HepG2 (cell line): ENCODE measurements around the gene STX7. TPM values are rescaled to one million over a fixed set of nuclear protein-coding genes. Genes with fewer than 3 reads are reported as not detected.

Experiments used
- ATAC-seq: fragments of 200-7000 bp; cut with Tn5 transposase; 3 replicates; pipeline ENCODE4 v1.9.1; 2020; ENCODE audit warnings: mild to moderate bottlenecking, moderate library complexity
- BruUV-seq: library from RNA; stranded (reverse); fragments of 400-500 nt; replicated peaks from 2 replicates; lab custom pipeline; 2021; lab: Mats Ljungman, UMichigan
- CTCF ChIA-PET: fragments of 300-600 bp; formaldehyde crosslinking; extraction: SDS; loops from one replicate; lab custom pipeline; 2021; ENCODE audit warnings: low total read pairs, inconsistent platforms, low intra/inter-chr PET ratio; lab: Yijun Ruan, JAX
- POLR2A ChIA-PET: fragments of 350-600 bp; sonication (Branson Sonifier 250); formaldehyde crosslinking; loops from one replicate; lab custom pipeline; 2020; ENCODE audit warnings: antibody characterized with exemption, inconsistent platforms; lab: Yijun Ruan, JAX
- DNase-seq: peaks from one replicate; pipeline ENCODE4 v3.0.0-alpha.2; 2015; ENCODE audit warnings: low spot score
- FAIRE-seq: peaks from 3 replicates; lab custom pipeline; 2011; peaks lifted over from hg19 to GRCh38; lab: Jason Lieb, UNC
- H2AFZ ChIP-seq: one replicate; pipeline ENCODE4 v1.6.1; 2011; ENCODE audit warnings: low read length, inconsistent platforms
- H3K27ac ChIP-seq: fragments of 300-600 bp; 3 replicates; pipeline ENCODE4 v1.8.0; 2011; ENCODE audit warnings: mixed run types, mild to moderate bottlenecking, mixed read lengths, low read length, inconsistent platforms; ENCODE audit not compliant: insufficient read depth; ENCODE audit errors: extremely low read length
- H3K27me3 ChIP-seq, 2 experiments: fragments of 200-600 bp in 1 of 2; 2 replicates in 1 of 2; 3 replicates in 1 of 2; pipeline versions ENCODE4 v1.6.0 to v1.8.0; 2011; ENCODE audit warnings: low read length in 2 of 2, mild to moderate bottlenecking in 2 of 2, moderate library complexity in 2 of 2, inconsistent platforms in 1 of 2; ENCODE audit not compliant: insufficient read depth in 2 of 2, control insufficient read depth in 1 of 2
- H3K36me3 ChIP-seq, 2 experiments: fragments of 200-600 bp in 1 of 2; replicated peaks in 1 of 2; 2 replicates in 1 of 2; 3 replicates in 1 of 2; pipeline versions ENCODE4 v1.5.1 to v1.8.0; 2011; ENCODE audit warnings: low read length in 2 of 2, inconsistent platforms in 1 of 2; ENCODE audit not compliant: insufficient read depth in 2 of 2, control insufficient read depth in 1 of 2
- H3K4me1 ChIP-seq: 2 replicates; pipeline ENCODE4 v1.5.1; 2012; ENCODE audit warnings: low read length, inconsistent platforms; ENCODE audit not compliant: insufficient read depth
- H3K4me2 ChIP-seq: 2 replicates; pipeline ENCODE4 v1.6.0; 2011; ENCODE audit warnings: low read depth, low read length, inconsistent platforms
- H3K4me3 ChIP-seq, 3 experiments: fragments of 200-600 bp in 1 of 3; sonication (generic), shearing (Covaris generic) in 1 of 3; replicated peaks in 1 of 3; 2 replicates each; pipeline ENCODE4 v1.5.1; 2011 to 2016; ENCODE audit warnings: low read length in 3 of 3, inconsistent platforms in 2 of 3, low read depth in 2 of 3, mild to moderate bottlenecking in 2 of 3, control low read depth in 1 of 3, mixed read lengths in 1 of 3; ENCODE audit not compliant: insufficient read depth in 1 of 3
- H3K79me2 ChIP-seq: one replicate; pipeline ENCODE4 v1.6.1; 2011; ENCODE audit warnings: low read length, inconsistent platforms; ENCODE audit not compliant: insufficient read depth
- H3K9ac ChIP-seq: 2 replicates; pipeline ENCODE4 v1.6.0; 2011; ENCODE audit warnings: mild to moderate bottlenecking, low read depth, low read length, inconsistent platforms; ENCODE audit not compliant: insufficient read depth
- H3K9me3 ChIP-seq: 2 replicates; pipeline ENCODE4 v1.5.1; 2012; ENCODE audit warnings: mild to moderate bottlenecking, low read length
- H4K20me1 ChIP-seq: 2 replicates; pipeline ENCODE4 v1.6.0; 2011; ENCODE audit warnings: inconsistent platforms, mild to moderate bottlenecking, low read length, moderate library complexity; ENCODE audit not compliant: insufficient read depth
- CHCHD3 ChIP-seq: sonication (generic); formaldehyde crosslinking; IDR thresholded peaks from 2 replicates; pipeline ENCODE4 v1.8.0; 2022; ENCODE audit warnings: mild to moderate bottlenecking, missing genetic modification reagents, moderate library complexity
- ESRRA ChIP-seq: sonication (generic); formaldehyde crosslinking; IDR thresholded peaks from 2 replicates; pipeline ENCODE4 v1.5.1; 2020; ENCODE audit warnings: mild to moderate bottlenecking, low read depth, missing genetic modification reagents
- EZH2 ChIP-seq: conservative IDR thresholded peaks from 2 replicates; pipeline ENCODE4 v1.6.1; 2012; ENCODE audit warnings: mild to moderate bottlenecking, low read depth, low read length, moderate library complexity
- FOXP4 ChIP-seq: sonication (generic); formaldehyde crosslinking; IDR thresholded peaks from 2 replicates; pipeline ENCODE4 v1.4.0; 2020; ENCODE audit warnings: missing genetic modification reagents
- IKZF4 ChIP-seq: sonication (generic); formaldehyde crosslinking; IDR thresholded peaks from 2 replicates; pipeline ENCODE4 v1.5.1; 2020; ENCODE audit warnings: borderline replicate concordance, mild to moderate bottlenecking, low read depth, missing genetic modification reagents; ENCODE audit errors: not compliant biosample characterization
- KAT2B ChIP-seq: fragments of 150-350 bp; IDR thresholded peaks from 2 replicates; pipeline ENCODE4 v1.6.1; 2014; ENCODE audit warnings: low read depth, low read length, borderline replicate concordance
- NFYC ChIP-seq: IDR thresholded peaks from 2 replicates; pipeline ENCODE4 v1.6.1; 2016; ENCODE audit warnings: missing genetic modification reagents, missing compliant biosample characterization
- PITX1 ChIP-seq: sonication (generic); formaldehyde crosslinking; IDR thresholded peaks from 2 replicates; pipeline ENCODE4 v1.5.1; 2020; ENCODE audit warnings: mild to moderate bottlenecking, missing genetic modification reagents
- PRMT3 ChIP-seq: sonication (generic); formaldehyde crosslinking; IDR thresholded peaks from 2 replicates; pipeline ENCODE4 v1.8.1; 2022; ENCODE audit warnings: low read depth, mild to moderate bottlenecking, moderate library complexity, missing genetic modification reagents, borderline replicate concordance
- RBFOX2 ChIP-seq: fragments of 200-400 bp; formaldehyde crosslinking; IDR thresholded peaks from 2 replicates; pipeline ENCODE4 v1.6.1; 2017; ENCODE audit warnings: low read depth, mild to moderate bottlenecking, low read length
- STAT5B ChIP-seq: sonication (generic); formaldehyde crosslinking; IDR thresholded peaks from 2 replicates; pipeline ENCODE4 v1.4.0; 2020; ENCODE audit warnings: missing genetic modification reagents
- WIZ ChIP-seq: sonication (generic); formaldehyde crosslinking; IDR thresholded peaks from 2 replicates; pipeline ENCODE4 v1.5.1; 2020; ENCODE audit warnings: mild to moderate bottlenecking, missing genetic modification reagents
- YEATS2 ChIP-seq: sonication (generic); formaldehyde crosslinking; IDR thresholded peaks from 2 replicates; pipeline ENCODE4 v1.4.0; 2020; ENCODE audit warnings: missing genetic modification reagents, borderline replicate concordance
- ZSCAN20 ChIP-seq: sonication (generic); formaldehyde crosslinking; IDR thresholded peaks from 2 replicates; pipeline ENCODE4 v1.4.0; 2020; ENCODE audit warnings: missing genetic modification reagents, mild to moderate bottlenecking, borderline replicate concordance
- whole genome bisulfite sequencing: methylation state at CpG from one replicate; pipeline ENCODE4 v1.1.6; 2017; ENCODE audit warnings: low lambda C conversion rate; 5-methylcytosine and 5-hydroxymethylcytosine counted together
- in situ Hi-C: cut with HindIII; loops from 2 replicates; pipeline ENCODE4 v1.10.0; 2017; ENCODE audit warnings: low pct_unique_long_range_greater_than_20kb; ENCODE audit not compliant: extremely low pct_ligation_motif_present
- intact Hi-C: fragments of 100-400 bp; cut with micrococcal nuclease; formaldehyde crosslinking; loops from one replicate; pipeline ENCODE4 v1.10.0; 2022; ENCODE audit not compliant: unreplicated experiment
- polyA plus RNA-seq, 8 experiments: library from polyadenylated mRNA; depleted of rRNA in 3 of 8; stranded (reverse) in 7 of 8; unstranded in 1 of 8; fragments of >200 nt; fragmentation: Illumina TruSeq in 4 of 8; extraction: Trizol in 4 of 8; gene quantifications; 2 replicates each; pipeline versions ENCODE4 v1.2.1 to v1.2.3, GENCODE V29; 2011 to 2016; ENCODE audit warnings: low read depth in 4 of 8, missing spikeins in 1 of 8, mixed read lengths in 1 of 8; ENCODE audit not compliant: insufficient read depth in 1 of 8
- total RNA-seq, 5 experiments: library from RNA; depleted of rRNA; stranded (reverse); fragments of >200 nt; fragmentation: Illumina TruSeq; extraction: Trizol; gene quantifications; 2 replicates each; pipeline ENCODE4 v1.2.3, GENCODE V29; 2016; ENCODE audit warnings: low read depth in 1 of 5

The STX7 gene
- total and polyA plus RNA-seq, 2 of the 13 experiments (the other 11 are each of a cell fraction or from before 2014, with no cell fraction given): 28.0 to 34.7 TPM

DNA sequence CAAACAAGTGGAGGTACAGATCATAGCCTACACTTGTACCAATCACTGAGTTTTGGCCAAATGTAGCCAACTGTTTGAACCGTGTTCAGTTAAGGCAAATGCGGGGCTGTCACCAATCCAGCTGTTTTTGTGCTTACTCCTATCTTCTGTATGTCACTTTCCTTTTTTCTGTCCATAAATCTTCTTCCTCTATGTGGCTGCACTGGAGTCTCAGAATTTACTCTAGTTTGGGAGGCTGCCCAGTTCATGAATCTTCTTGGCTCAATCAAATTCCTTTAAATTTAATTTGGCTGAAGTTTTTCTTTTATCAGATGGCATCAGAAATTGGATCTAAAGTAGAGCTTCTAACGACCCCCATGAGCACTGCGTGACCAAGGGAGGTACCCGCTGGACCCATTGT is 11.7 kb upstream of the STX7 start:
- no peak for ATAC-seq
- in situ Hi-C loops: no loop called here
- Histone ChIP-seq H3K4me1 (peaks cover 4% of the 10 kb centered on the region; the same call in 1 of the 2 replicates), H3K4me3 (no peak overlapping the region), H3K27ac (no peak overlapping the region), H3K9ac (no peak overlapping the region), H3K9me3 (no peaks in the 10 kb centered on the region), H3K79me2 (no peaks in the 10 kb centered on the region), H3K4me2 (no peak overlapping the region), H3K27me3 (peaks cover 0 to 6% of the 10 kb centered on the region in 2 experiments; a peak in 2 of 5 replicates), H4K20me1 (no peaks in the 10 kb centered on the region), H3K36me3 (no peaks in the 10 kb centered on the region), H2AFZ (no peak overlapping the region)
- BruUV-seq: no TSS peak
- no peak for DNase-seq
- WGBS: 62% methylated on average over 5 of the region's 5 CpGs
- FAIRE-seq: no peak
- ChIA-PET POLR2A (no interaction called here), CTCF (no interaction called here)
- intact Hi-C loops: no loop called here
- TF ChIP-seq ZSCAN20 (no peak), EZH2 (no peak), KAT2B (no peak), CHCHD3 (CRISPR knock-in tag) (no peak), FOXP4 (CRISPR knock-in tag) (no peak), PRMT3 (no peak), STAT5B (CRISPR knock-in tag) (no peak), IKZF4 (CRISPR knock-in tag) (no peak), ESRRA (CRISPR knock-in tag) (no peak), PITX1 (CRISPR knock-in tag) (no peak), NFYC (no peak), RBFOX2 (no peak), YEATS2 (CRISPR knock-in tag) (no peak), WIZ (no peak)
